Right lobe of liver (tissue), 4 donors: ENCODE data around the gene OBP2A.
"Not testable (repeated sequence)": the region's sequence is repeated elsewhere in the genome, so short reads cannot be mapped to it uniquely, and the experiment has no call there.

Experiments used
- POLR2A ChIP-seq: fragments of 450-650 bp; IDR thresholded peaks from one replicate; pipeline ENCODE4 v1.6.1; 2017; ENCODE audit warnings: antibody characterized with exemption, mild to moderate bottlenecking
- TF ChIP-seq, protein P1 (sequence below), 4 donors: fragments of 200-600 bp in 3 of 4; fragments of 450-650 bp in 1 of 4; IDR thresholded peaks; one replicate each; pipeline versions ENCODE4 v1.5.1 to v1.8.0; 2016 to 2022; ENCODE audit warnings: antibody characterized with exemption in 4 of 4, mild to moderate bottlenecking in 2 of 4
- donor health status: DM: no; HTN: no; CAD: no.
- donor health status: DM: no; HTN: no; CAD: no.
- donor health status: DM: no; HTN: yes; CAD: no.

DNA sequence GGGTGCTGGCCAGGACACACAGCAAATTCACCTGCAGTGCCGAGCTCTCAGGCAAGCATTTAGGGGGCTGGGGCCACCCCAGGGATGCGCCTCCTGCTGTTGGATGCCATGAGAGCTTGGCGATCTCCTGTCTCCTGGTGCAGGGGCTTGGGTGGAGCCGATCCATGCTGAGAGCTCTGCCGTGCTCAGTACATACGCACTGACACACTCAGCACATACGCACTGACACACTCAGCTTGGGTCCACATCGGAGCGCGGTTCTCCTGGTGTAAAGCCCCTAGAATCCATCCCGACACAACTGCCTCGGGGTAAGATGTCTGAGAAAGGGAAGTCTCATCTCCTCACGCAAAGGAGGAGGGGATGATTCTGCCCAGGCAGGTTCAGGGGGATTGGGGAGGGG is 10.3 kb upstream of the OBP2A start:
- TF ChIP-seq POLR2A = not testable (repeated sequence)
- TF ChIP-seq, protein P1, sequence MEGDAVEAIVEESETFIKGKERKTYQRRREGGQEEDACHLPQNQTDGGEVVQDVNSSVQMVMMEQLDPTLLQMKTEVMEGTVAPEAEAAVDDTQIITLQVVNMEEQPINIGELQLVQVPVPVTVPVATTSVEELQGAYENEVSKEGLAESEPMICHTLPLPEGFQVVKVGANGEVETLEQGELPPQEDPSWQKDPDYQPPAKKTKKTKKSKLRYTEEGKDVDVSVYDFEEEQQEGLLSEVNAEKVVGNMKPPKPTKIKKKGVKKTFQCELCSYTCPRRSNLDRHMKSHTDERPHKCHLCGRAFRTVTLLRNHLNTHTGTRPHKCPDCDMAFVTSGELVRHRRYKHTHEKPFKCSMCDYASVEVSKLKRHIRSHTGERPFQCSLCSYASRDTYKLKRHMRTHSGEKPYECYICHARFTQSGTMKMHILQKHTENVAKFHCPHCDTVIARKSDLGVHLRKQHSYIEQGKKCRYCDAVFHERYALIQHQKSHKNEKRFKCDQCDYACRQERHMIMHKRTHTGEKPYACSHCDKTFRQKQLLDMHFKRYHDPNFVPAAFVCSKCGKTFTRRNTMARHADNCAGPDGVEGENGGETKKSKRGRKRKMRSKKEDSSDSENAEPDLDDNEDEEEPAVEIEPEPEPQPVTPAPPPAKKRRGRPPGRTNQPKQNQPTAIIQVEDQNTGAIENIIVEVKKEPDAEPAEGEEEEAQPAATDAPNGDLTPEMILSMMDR (IDR thresholded peaks at IDR 0.05) = not testable (repeated sequence)
